KMS-11 (cell line): ENCODE data around the gene MRTO4.
"Not testable (repeated sequence)": the region's sequence is repeated elsewhere in the genome, so short reads cannot be mapped to it uniquely, and the experiment has no call there.

Experiments
- H2AFZ ChIP-seq: fragments of 200-600 bp; sonication (generic); 2 replicates; pipeline ENCODE4 v1.6.1; 2016; ENCODE audit warnings: antibody characterized with exemption, mixed run types, low read depth
- H3K27ac ChIP-seq: fragments of 200-600 bp; sonication (generic); 2 replicates; pipeline ENCODE4 v1.6.1; 2016; ENCODE audit warnings: mild to moderate bottlenecking, mixed run types
- H3K27me3 ChIP-seq: fragments of 200-600 bp; sonication (generic); 2 replicates; pipeline ENCODE4 v1.6.1; 2017; ENCODE audit warnings: mild to moderate bottlenecking, low read depth, mixed run types, moderate library complexity; ENCODE audit not compliant: insufficient read depth
- H3K36me3 ChIP-seq: fragments of 200-600 bp; sonication (generic); 2 replicates; pipeline ENCODE4 v1.6.1; 2017; ENCODE audit warnings: mild to moderate bottlenecking, mixed run types; ENCODE audit not compliant: insufficient read depth
- H3K4me1 ChIP-seq: fragments of 200-600 bp; sonication (generic); 2 replicates; pipeline ENCODE4 v1.6.1; 2016; ENCODE audit warnings: mild to moderate bottlenecking, low read depth, mixed run types; ENCODE audit not compliant: poor library complexity, severe bottlenecking
- H3K4me2 ChIP-seq: fragments of 200-600 bp; sonication (generic); 2 replicates; pipeline ENCODE4 v1.7.0; 2016; ENCODE audit warnings: mild to moderate bottlenecking, mixed run types
- H3K4me3 ChIP-seq: fragments of 200-600 bp; sonication (generic); IDR thresholded peaks from 2 replicates; pipeline ENCODE4 v1.6.1; 2017; ENCODE audit warnings: low read depth, low read length, mixed read lengths; ENCODE audit not compliant: insufficient read depth
- H3K79me2 ChIP-seq: fragments of 200-600 bp; sonication (generic); 2 replicates; pipeline ENCODE4 v1.6.1; 2016; ENCODE audit warnings: low read depth, mixed run types; ENCODE audit not compliant: insufficient read depth
- H3K9ac ChIP-seq: fragments of 200-600 bp; sonication (generic); 2 replicates; pipeline ENCODE4 v1.6.1; 2016; ENCODE audit warnings: mild to moderate bottlenecking, mixed run types
- H4K20me1 ChIP-seq: fragments of 200-600 bp; sonication (generic); 2 replicates; pipeline ENCODE4 v1.6.1; 2016; ENCODE audit warnings: mild to moderate bottlenecking, mixed run types; ENCODE audit not compliant: insufficient read depth
- TF ChIP-seq, protein P1 (sequence below): fragments of 200-600 bp; sonication (generic); conservative IDR thresholded peaks from 2 replicates; pipeline ENCODE4 v1.6.1; 2017; ENCODE audit warnings: low read depth, mild to moderate bottlenecking, antibody characterized with exemption, low read length, moderate library complexity, mixed read lengths

MRTO4 gene

DNA sequence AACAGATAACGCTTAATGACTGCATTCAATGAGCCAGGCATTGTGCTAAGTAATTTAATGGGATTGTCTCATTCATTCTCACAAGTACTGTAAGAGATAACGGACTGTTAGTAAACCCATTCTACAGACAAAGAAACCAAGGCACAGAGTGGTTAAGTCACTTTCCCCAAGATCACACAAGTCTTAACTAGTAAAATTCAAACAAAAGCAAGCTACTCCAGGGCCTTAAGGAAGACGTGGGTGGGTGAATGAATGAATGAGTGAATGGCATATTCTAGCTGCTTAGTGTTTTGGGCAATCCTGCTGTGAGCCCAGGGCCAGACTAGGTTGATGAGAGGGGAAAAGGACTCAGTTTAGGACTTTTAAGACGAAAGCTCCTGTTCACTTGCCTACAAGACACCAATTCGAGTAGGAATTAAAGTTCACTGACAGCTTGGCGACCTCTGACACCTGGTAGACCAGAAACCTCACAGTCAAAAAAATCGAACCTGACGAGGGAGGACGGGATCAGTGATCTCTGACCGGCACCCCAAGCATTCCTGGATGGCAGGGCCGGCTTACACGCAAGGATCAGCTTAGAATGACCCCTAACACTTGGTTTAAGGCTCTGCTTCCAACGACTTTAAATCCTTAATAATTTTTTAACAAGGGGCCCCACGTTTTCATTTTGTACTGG lies 838 bp upstream of the MRTO4 start:
- peaks cover 97% of the 10 kb centered on the region for H3K79me2 ChIP-seq
- peak overlapping the region; percentile 95 for H3K9ac ChIP-seq
- peak overlapping the region; percentile 70 for H2AFZ ChIP-seq
- H3K27me3 ChIP-seq = no peaks in the 10 kb centered on the region
- no peak overlapping the region for H3K4me3 ChIP-seq
- TF ChIP-seq, protein P1, sequence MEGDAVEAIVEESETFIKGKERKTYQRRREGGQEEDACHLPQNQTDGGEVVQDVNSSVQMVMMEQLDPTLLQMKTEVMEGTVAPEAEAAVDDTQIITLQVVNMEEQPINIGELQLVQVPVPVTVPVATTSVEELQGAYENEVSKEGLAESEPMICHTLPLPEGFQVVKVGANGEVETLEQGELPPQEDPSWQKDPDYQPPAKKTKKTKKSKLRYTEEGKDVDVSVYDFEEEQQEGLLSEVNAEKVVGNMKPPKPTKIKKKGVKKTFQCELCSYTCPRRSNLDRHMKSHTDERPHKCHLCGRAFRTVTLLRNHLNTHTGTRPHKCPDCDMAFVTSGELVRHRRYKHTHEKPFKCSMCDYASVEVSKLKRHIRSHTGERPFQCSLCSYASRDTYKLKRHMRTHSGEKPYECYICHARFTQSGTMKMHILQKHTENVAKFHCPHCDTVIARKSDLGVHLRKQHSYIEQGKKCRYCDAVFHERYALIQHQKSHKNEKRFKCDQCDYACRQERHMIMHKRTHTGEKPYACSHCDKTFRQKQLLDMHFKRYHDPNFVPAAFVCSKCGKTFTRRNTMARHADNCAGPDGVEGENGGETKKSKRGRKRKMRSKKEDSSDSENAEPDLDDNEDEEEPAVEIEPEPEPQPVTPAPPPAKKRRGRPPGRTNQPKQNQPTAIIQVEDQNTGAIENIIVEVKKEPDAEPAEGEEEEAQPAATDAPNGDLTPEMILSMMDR = no peak
- H4K20me1 ChIP-seq = peaks cover 2% of the 10 kb centered on the region; the same call in 1 of the 2 replicates
- H3K27ac ChIP-seq = peak overlapping the region; percentile 89
- peak overlapping the region; percentile 97 for H3K4me2 ChIP-seq
- H3K4me1 ChIP-seq = peaks cover 26% of the 10 kb centered on the region
- no peaks in the 10 kb centered on the region for H3K36me3 ChIP-seq

DNA sequence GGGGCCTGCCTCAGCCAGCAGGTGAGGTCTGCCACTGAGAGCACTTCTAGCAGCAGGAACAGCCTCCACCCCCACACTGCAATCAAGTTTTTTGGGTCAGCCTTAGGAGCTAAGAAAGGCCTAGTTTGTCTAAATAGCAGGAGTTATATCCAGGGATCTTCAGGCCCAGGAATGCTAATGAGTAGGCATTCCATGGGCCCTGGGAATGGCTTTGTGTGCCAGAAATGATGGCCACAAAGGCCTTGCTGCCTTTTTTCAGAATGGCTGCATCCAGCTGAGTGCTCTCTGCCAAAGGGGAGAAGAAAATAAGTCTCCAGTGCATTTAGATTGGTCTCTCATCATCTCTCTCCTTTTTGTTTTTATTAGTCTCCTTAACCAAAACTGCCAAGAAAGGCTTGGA lies 2.8 kb downstream of the MRTO4 start:
- Histone ChIP-seq H3K27ac (no peak overlapping the region), H3K9ac (no peak overlapping the region), H3K79me2 (peaks cover 67% of the 10 kb centered on the region), H2AFZ (no peak overlapping the region), H3K27me3 (no peaks in the 10 kb centered on the region), H4K20me1 (peaks cover 2% of the 10 kb centered on the region; the same call in 1 of the 2 replicates), H3K4me3 (no peak overlapping the region), H3K4me1 (peaks cover 23% of the 10 kb centered on the region), H3K4me2 (no peak overlapping the region), H3K36me3 (no peaks in the 10 kb centered on the region)
- TF ChIP-seq, protein P1 = no peak

DNA sequence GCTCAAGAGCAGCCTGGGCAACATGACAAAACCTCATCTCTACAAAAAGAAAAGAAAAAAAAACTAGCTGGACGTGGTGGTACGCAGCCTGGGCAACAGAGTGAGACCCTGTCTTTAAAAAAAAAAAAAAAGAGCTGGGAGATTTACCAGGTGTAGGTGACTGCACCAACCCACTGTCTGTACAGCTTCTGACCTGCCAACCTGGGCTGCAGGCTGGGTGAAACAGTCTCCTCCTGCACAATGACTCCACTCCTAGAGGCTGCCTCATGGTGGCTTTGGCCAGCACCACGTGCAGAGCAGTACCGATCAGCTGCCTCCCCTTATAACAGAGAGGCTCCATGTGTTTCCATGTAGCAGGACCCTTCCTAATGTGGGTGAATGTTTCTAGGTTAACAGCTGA lies 3.7 kb downstream of the MRTO4 start:
- Histone ChIP-seq H3K4me1 (peaks cover 14% of the 10 kb centered on the region), H3K4me3 (no peak overlapping the region), H3K79me2 (peaks cover 58% of the 10 kb centered on the region), H2AFZ (no peak overlapping the region), H3K27me3 (no peaks in the 10 kb centered on the region), H3K27ac (no peak overlapping the region), H3K4me2 (no peak overlapping the region), H4K20me1 (peaks cover 2% of the 10 kb centered on the region; the same call in 1 of the 2 replicates), H3K9ac (no peak overlapping the region), H3K36me3 (no peaks in the 10 kb centered on the region)
- TF ChIP-seq, protein P1 = no peak

DNA sequence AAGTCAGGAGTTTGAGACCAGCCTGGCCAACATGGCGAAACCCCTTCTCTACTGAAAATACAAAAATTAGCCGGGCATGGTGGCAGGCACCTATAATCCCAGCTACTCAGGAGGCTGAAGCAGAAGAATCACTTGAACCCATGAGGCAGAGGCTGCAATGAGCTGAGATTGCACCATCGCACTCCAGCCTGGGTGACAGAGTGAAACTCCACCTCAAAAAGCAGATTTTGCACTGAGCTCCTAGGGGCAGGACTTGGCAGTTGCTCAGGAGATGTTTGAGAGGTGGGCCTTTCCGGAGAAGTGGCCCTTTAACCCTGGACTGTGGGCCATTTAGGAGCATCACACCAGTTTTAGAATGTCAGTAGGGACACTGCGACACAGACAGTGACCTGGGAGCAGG lies 4.7 kb downstream of the MRTO4 start:
- peaks cover 48% of the 10 kb centered on the region for H3K79me2 ChIP-seq
- not testable (repeated sequence) for H3K9ac ChIP-seq, H3K36me3 ChIP-seq

DNA sequence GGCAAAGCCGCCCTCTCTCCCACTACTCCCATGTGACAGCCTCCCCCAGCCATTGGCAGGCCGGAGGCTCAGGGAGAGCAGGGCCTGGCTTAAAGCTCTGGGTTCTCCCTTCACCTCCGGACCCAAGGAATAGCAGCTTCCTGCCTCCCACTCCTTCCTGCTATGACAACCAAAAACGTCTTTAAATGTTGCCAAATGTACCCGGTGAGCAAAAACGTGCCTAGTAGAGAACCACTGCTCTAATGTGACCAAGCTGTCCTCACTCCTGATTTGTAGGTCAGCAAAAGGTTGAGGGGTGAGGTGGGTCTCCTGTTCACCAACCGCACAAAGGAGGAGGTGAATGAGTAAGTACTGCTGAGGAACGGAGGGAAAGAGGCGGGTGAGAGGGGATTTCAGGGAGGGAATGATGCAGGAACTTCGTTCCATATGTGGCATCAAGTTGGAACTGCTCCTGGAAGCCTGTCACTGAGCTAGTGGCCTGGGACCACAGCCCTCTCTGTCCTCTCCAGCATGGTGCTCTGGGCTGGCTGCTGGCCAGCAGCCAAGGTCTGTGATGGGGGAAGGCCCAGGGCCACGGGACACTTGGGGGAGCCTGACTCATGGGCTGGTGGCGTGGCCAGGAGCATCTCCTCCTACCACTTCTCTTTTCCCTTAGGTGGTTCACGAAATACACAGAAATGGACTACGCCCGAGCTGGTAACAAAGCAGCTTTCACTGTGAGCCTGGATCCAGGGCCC lies 5.7 kb downstream of the MRTO4 start:
- Histone ChIP-seq H3K27ac (no peak overlapping the region), H3K27me3 (no peaks in the 10 kb centered on the region)

More for the DNA sequence above, 4.7 kb downstream of the MRTO4 start:
- H3K27ac ChIP-seq, H3K4me3 ChIP-seq, H4K20me1 ChIP-seq, H2AFZ ChIP-seq, H3K4me2 ChIP-seq, H3K27me3 ChIP-seq: not testable (repeated sequence)
- H3K4me1 ChIP-seq = peaks cover 10% of the 10 kb centered on the region

More for the DNA sequence above, 5.7 kb downstream of the MRTO4 start:
- H2AFZ ChIP-seq = no peak overlapping the region
- peaks cover 10% of the 10 kb centered on the region for H3K4me1 ChIP-seq
- peaks cover 37% of the 10 kb centered on the region for H3K79me2 ChIP-seq
- H3K36me3 ChIP-seq = no peaks in the 10 kb centered on the region
- TF ChIP-seq, protein P1 = no peak
- no peak overlapping the region for H3K9ac ChIP-seq
- H4K20me1 ChIP-seq = peaks cover 2% of the 10 kb centered on the region; the same call in 1 of the 2 replicates
- no peak overlapping the region for H3K4me2 ChIP-seq
- H3K4me3 ChIP-seq = no peak overlapping the region
